ENCODE results near the gene CASKIN2. TPM values are rescaled to one million over a fixed set of nuclear protein-coding genes. Genes with fewer than 3 reads are reported as not detected.

Gene CASKIN2
- total RNA-seq, 1 donor from 2014 or later, result 14.4 TPM

- no peak for DNase-seq (ENCODE audit: low read depth)
Observed at GRCh38 chr17:75549246-75550138, 34.2 kb upstream of the CASKIN2 start.

GRCh38 chr17:75548813-75549212, 33.5 kb upstream of the CASKIN2 start:
- no peak for DNase-seq (ENCODE audit: low read depth)

GRCh38 chr17:75547091-75547490, 31.8 kb upstream of the CASKIN2 start:
- no peak for DNase-seq (ENCODE audit: low read depth)

- DNase-seq (ENCODE audit: low read depth), result no peak
Observed at GRCh38 chr17:75546181-75546580, 30.8 kb upstream of the CASKIN2 start.

- DNase-seq (ENCODE audit: low read depth), result no peak
Observed at GRCh38 chr17:75544250-75544649, 28.9 kb upstream of the CASKIN2 start.

GRCh38 chr17:75542728-75543336, 27.5 kb upstream of the CASKIN2 start:
- DNase-seq (ENCODE audit: low read depth), result no peak

GRCh38 chr17:75542229-75542628, 26.9 kb upstream of the CASKIN2 start:
- DNase-seq (ENCODE audit: low read depth), result no peak

- no peak for DNase-seq (ENCODE audit: low read depth)
Observed at GRCh38 chr17:75540923-75541503, 25.7 kb upstream of the CASKIN2 start.

- no peak for DNase-seq (ENCODE audit: low read depth)
Observed at GRCh38 chr17:75539967-75540729, 24.8 kb upstream of the CASKIN2 start.

- DNase-seq (ENCODE audit: low read depth), result no peak
Observed at GRCh38 chr17:75536366-75536765, 21.0 kb upstream of the CASKIN2 start.

GRCh38 chr17:75535871-75536270, 20.5 kb upstream of the CASKIN2 start:
- no peak for DNase-seq (ENCODE audit: low read depth)

GRCh38 chr17:75535119-75535537, 19.8 kb upstream of the CASKIN2 start:
- DNase-seq (ENCODE audit: low read depth), result peak; percentile 94

GRCh38 chr17:75531721-75532072, 16.4 kb upstream of the CASKIN2 start:
- peak; percentile 63 for DNase-seq (ENCODE audit: low read depth)

GRCh38 chr17:75530837-75531720, 15.7 kb upstream of the CASKIN2 start:
- DNase-seq (ENCODE audit: low read depth), result no peak

GRCh38 chr17:75526555-75527270, 11.4 kb upstream of the CASKIN2 start:
- DNase-seq (ENCODE audit: low read depth), result no peak

GRCh38 chr17:75525806-75526554, 10.6 kb upstream of the CASKIN2 start:
- no peak for DNase-seq (ENCODE audit: low read depth)

GRCh38 chr17:75524970-75525805, 9.9 kb upstream of the CASKIN2 start, which contains the start of gene LLGL2:
Gene LLGL2 (plus strand): TSS chr17:75525697. CDS start chr17:75543427, 17,730 bp downstream.
- DNase-seq (ENCODE audit: low read depth), result no peak

All from myocyte (in vitro differentiated cells).